Measurements from ENCODE around the gene PFDN1. TPM values are rescaled to one million over a fixed set of nuclear protein-coding genes. Genes with fewer than 3 reads are reported as not detected.

The PFDN1 gene
- total RNA-seq, 6 experiments from 2014 or later: 75.0 to 95.8 (median 89.0) TPM

DNA sequence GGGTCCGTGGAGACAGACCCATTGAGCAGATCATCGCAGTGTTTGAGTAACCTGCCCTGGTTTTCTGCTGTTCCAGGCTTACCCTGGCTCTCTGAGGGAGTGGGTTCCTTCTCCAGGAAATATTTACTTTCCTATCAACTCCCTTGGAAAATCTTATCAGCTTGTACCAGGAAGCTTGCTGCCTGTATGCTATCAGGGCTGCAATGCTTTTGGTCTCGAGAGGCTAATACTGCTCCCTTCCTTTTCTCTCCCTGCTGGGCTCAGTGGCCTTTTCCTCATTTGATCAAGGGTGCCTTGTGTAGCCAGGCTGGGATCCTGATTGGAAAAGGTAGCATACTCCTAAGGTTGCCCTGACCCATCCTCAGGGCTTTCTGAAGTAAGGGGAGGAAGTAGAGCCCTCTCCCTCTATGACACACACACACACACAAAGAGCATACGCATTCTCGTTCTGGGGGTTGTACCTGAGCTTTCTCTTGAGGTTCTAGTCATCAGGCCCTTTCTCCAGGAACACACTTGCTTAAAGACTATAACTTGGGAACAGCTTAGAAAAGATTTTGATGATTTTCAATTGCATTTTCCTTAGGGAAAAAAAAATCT is 86.3 kb downstream of the PFDN1 start:
- no peaks in the 10 kb centered on the region for H3K27me3 Mint-ChIP-seq (ENCODE audit: insufficient read depth)
- H3K36me3 Mint-ChIP-seq (ENCODE audit: low read depth): peaks cover 4% of the 10 kb centered on the region; the same call in 1 of the 2 replicates
- no peak overlapping the region for H3K27ac Mint-ChIP-seq
- DNase-seq: no peak
- TF ChIP-seq, protein P1, sequence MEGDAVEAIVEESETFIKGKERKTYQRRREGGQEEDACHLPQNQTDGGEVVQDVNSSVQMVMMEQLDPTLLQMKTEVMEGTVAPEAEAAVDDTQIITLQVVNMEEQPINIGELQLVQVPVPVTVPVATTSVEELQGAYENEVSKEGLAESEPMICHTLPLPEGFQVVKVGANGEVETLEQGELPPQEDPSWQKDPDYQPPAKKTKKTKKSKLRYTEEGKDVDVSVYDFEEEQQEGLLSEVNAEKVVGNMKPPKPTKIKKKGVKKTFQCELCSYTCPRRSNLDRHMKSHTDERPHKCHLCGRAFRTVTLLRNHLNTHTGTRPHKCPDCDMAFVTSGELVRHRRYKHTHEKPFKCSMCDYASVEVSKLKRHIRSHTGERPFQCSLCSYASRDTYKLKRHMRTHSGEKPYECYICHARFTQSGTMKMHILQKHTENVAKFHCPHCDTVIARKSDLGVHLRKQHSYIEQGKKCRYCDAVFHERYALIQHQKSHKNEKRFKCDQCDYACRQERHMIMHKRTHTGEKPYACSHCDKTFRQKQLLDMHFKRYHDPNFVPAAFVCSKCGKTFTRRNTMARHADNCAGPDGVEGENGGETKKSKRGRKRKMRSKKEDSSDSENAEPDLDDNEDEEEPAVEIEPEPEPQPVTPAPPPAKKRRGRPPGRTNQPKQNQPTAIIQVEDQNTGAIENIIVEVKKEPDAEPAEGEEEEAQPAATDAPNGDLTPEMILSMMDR (IDR thresholded peaks at IDR 0.05): no peak
- H3K4me3 Mint-ChIP-seq: no peak overlapping the region
- H3K4me1 Mint-ChIP-seq (ENCODE audit: low read depth): peaks cover 33% of the 10 kb centered on the region
- no peaks in the 10 kb centered on the region for H3K9me3 Mint-ChIP-seq

DNA sequence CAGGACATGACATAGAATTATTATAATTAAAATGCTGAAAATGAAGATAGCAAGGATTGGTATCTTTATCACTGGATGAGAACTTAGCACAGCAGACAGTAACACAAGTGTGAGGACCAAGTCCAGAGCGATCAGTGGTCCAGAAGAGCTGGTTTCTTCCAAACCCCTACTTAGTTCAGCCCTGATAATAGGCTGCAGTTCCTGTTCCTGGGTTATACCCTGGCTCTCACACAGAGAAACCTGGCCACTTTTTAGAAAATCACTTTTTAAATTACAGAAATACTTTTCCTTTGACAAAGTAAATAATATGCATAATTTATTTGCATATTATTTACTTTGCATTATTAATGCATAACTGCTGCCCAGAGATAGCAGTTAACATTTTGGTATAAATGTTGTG is 87.6 kb downstream of the PFDN1 start:
- H3K4me3 Mint-ChIP-seq: no peak overlapping the region
- H3K4me1 Mint-ChIP-seq (ENCODE audit: low read depth): peaks cover 20% of the 10 kb centered on the region
- TF ChIP-seq, protein P1 (IDR thresholded peaks at IDR 0.05): no peak
- DNase-seq: no peak
- no peaks in the 10 kb centered on the region for H3K27me3 Mint-ChIP-seq (ENCODE audit: insufficient read depth)
- no peak overlapping the region for H3K27ac Mint-ChIP-seq
- H3K36me3 Mint-ChIP-seq (ENCODE audit: low read depth): no peaks in the 10 kb centered on the region
- no peaks in the 10 kb centered on the region for H3K9me3 Mint-ChIP-seq

DNA sequence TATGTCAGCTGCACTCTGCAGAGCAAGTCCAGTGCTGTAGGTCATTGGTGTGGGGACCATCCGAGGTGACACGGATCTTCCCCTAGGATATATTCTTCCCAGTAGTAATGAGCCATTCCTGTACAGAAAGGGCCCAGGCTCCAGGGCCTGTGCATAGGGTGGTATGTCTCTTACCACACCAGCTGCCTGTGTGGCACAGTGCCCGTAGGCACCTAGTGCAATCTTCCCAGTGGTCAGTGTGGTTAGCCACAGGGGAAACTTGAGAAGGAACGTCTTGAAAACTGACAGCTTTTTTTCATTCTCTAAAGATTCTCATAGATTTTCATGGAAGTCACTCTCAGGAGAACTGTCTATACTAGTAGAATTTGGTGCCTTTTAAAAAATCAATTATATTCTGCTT is 88.1 kb downstream of the PFDN1 start:
- Mint-ChIP-seq H3K4me3 (no peak overlapping the region), H3K4me1 (ENCODE audit: low read depth) (peaks cover 15% of the 10 kb centered on the region), H3K9me3 (no peaks in the 10 kb centered on the region), H3K27ac (no peak overlapping the region), H3K36me3 (ENCODE audit: low read depth) (no peaks in the 10 kb centered on the region), H3K27me3 (ENCODE audit: insufficient read depth) (no peaks in the 10 kb centered on the region)
- TF ChIP-seq, protein P1 (IDR thresholded peaks at IDR 0.05): no peak
- peak; percentile 46 for DNase-seq

DNA sequence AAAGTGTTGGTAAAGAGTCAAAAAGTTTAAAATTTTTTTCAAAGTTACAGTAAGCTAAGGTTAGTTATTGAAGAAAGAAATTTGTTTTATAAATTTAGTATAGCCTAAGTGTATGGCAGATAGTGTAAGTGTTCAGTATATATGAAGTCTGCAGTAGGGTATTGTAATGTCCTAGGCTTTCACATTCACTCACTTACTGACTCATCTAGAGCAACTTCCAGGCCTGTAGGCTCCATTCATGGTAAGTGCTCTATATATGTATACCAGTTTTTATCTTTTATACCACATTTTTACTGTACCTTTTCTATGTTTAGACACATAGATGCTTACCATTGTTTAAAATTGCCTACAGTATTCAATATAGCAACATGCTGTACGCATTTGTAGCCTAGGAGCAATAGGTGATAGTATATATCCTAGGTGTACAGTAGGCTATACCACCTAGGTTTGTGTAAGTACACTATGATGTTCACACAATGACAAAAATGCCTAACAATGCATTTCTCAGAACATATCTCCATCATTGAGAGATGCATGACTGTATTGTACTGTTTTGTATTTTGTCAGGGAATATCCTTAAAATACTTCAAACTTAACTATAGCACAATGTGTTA is 89.4 kb downstream of the PFDN1 start:
- no peak overlapping the region for H3K4me3 Mint-ChIP-seq
- no peaks in the 10 kb centered on the region for H3K36me3 Mint-ChIP-seq (ENCODE audit: low read depth)
- H3K9me3 Mint-ChIP-seq: no peaks in the 10 kb centered on the region
- no peaks in the 10 kb centered on the region for H3K27me3 Mint-ChIP-seq (ENCODE audit: insufficient read depth)
- H3K27ac Mint-ChIP-seq: no peak overlapping the region
- DNase-seq: no peak
- peaks cover 11% of the 10 kb centered on the region for H3K4me1 Mint-ChIP-seq (ENCODE audit: low read depth)
- TF ChIP-seq, protein P1 (IDR thresholded peaks at IDR 0.05): no peak

DNA sequence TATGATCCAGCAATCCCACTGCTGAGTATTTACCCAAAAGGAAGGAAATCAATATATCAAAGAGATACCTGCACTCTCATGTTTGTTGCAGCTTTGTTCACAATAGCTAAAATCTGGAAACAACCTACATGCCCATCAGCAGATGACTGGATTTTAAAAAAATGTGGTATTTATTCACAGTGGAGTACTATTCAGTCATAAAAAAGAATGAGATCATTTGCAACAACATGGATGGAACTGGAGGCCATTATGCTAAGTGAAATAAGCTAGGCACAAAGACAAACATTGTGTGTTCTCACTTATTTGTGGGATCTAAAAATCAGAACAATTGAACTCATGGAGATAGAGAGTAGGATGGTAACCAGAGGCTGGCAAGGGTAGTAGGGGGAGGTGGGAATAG is 94.8 kb downstream of the PFDN1 start:
- Mint-ChIP-seq H3K36me3 (ENCODE audit: low read depth) (no peaks in the 10 kb centered on the region), H3K4me3 (no peak overlapping the region), H3K9me3 (no peaks in the 10 kb centered on the region), H3K27ac (no peak overlapping the region), H3K4me1 (ENCODE audit: low read depth) (peaks cover 26% of the 10 kb centered on the region), H3K27me3 (ENCODE audit: insufficient read depth) (no peaks in the 10 kb centered on the region; the same call in 1 of the 2 replicates)
- TF ChIP-seq, protein P1 (IDR thresholded peaks at IDR 0.05): no peak
- DNase-seq: no peak
